ENCODE results near the gene GPR87.

Gene GPR87

DNA sequence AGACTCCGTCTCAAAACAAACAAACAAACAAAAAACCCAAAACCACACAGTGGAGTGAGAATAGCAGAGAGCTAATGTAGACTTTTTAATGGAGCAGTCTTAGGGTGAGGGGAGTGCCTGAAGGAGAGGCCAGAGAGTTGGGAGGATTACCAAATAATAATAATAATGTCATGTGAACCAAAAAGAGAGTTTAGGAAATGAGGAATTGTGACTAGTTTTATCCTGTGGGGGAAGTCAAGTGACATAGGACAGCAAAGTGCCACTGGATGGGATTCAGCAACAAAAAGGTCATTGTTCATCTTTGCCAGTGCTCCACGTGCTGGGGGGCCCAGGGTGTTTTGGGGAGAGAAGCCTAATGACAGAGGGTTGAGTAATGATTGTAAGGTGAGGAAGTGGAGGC, 12.9 kb downstream of the GPR87 start:
- Histone ChIP-seq H3K9me3 (ENCODE audit: control insufficient read depth, insufficient read depth, low read depth, low read length) (no peaks in the 10 kb centered on the region), H3K4me1 (ENCODE audit: control insufficient read depth, insufficient read depth, low read length) (peaks cover 35% of the 10 kb centered on the region), H3K36me3 (ENCODE audit: control insufficient read depth, insufficient read depth, low read length) (no peaks in the 10 kb centered on the region), H3K4me3 (ENCODE audit: low read depth, low read length) (no peak overlapping the region), H3K9ac (ENCODE audit: low read length) (no peak overlapping the region), H3K27ac (ENCODE audit: low read depth, low read length) (no peak overlapping the region), H3K27me3 (ENCODE audit: control insufficient read depth, insufficient read depth, low read length) (no peaks in the 10 kb centered on the region)

DNA sequence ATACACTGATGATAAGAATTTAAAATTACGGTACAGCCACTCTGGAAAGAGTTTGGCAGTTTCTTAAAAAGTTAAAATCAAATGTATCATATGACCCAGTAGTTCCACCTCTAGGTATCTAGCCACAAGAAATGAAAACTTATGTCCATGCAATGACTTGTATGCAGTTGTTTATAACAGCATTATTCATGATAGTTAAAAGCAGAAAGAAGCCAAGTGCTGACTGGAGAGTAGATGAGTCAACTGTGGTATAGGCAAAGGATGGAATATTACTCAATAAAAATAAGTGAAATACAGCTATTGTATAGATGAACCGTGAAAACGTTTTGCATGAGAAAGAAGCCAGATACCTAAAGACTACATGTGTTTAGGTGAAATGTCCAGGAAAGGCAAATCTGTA, 14.8 kb downstream of the GPR87 start:
- no peak overlapping the region for H3K27ac ChIP-seq (ENCODE audit: low read depth, low read length)
- H3K4me1 ChIP-seq (ENCODE audit: control insufficient read depth, insufficient read depth, low read length) = peaks cover 24% of the 10 kb centered on the region
- H3K9ac ChIP-seq (ENCODE audit: low read length) = no peak overlapping the region
- no peaks in the 10 kb centered on the region for H3K9me3 ChIP-seq (ENCODE audit: control insufficient read depth, insufficient read depth, low read depth, low read length)
- H3K4me3 ChIP-seq (ENCODE audit: low read depth, low read length) = no peak overlapping the region
- H3K27me3 ChIP-seq (ENCODE audit: control insufficient read depth, insufficient read depth, low read length) = no peaks in the 10 kb centered on the region
- H3K36me3 ChIP-seq (ENCODE audit: control insufficient read depth, insufficient read depth, low read length) = no peaks in the 10 kb centered on the region

DNA sequence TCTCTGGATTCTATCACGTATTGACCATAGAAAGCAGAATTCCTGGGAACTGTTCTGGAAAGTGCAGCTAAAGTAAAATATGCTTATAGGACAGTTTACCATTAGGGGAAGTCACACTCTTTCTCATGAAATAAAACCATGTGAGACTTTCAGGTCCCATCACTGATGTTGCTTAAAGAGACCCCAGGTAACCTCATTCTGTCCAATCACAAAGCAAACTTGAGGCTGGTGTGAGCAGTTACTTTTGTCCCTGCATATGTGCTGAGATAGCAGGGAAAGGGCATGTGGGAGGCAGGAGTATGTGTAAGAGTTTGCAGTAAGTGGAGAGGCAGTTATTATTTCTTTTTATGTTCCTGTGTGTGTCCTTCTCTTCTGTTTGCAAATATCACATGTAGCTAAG, 16.1 kb downstream of the GPR87 start:
- H3K4me1 ChIP-seq (ENCODE audit: control insufficient read depth, insufficient read depth, low read length) = peaks cover 11% of the 10 kb centered on the region
- no peak overlapping the region for H3K27ac ChIP-seq (ENCODE audit: low read depth, low read length)
- no peak overlapping the region for H3K9ac ChIP-seq (ENCODE audit: low read length)
- no peaks in the 10 kb centered on the region for H3K9me3 ChIP-seq (ENCODE audit: control insufficient read depth, insufficient read depth, low read depth, low read length)
- H3K36me3 ChIP-seq (ENCODE audit: control insufficient read depth, insufficient read depth, low read length) = no peaks in the 10 kb centered on the region
- no peaks in the 10 kb centered on the region for H3K27me3 ChIP-seq (ENCODE audit: control insufficient read depth, insufficient read depth, low read length)
- no peak overlapping the region for H3K4me3 ChIP-seq (ENCODE audit: low read depth, low read length)

DNA sequence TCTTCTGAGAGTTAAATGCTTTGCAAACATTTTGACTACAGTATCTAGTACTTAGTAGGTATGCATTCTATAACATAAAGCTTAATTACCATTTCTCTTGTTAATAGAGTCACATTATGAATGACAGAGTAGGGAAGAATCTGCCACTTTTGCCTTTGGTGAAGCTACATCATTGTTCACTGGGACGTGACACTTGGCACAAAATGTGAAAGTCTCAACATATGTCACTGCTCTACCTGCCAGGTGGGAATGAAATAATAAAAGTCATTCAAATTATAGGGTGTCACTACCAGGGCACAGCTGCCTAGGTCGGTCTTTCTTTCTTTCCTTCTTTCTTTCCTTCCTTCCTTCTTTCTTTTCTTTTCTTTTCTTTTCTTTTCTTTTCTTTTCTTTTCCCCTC, 17.6 kb downstream of the GPR87 start:
- Histone ChIP-seq H3K4me1 (ENCODE audit: control insufficient read depth, insufficient read depth, low read length) (no peaks in the 10 kb centered on the region), H3K27me3 (ENCODE audit: control insufficient read depth, insufficient read depth, low read length) (no peaks in the 10 kb centered on the region), H3K9ac (ENCODE audit: low read length) (no peak overlapping the region), H3K36me3 (ENCODE audit: control insufficient read depth, insufficient read depth, low read length) (no peaks in the 10 kb centered on the region), H3K9me3 (ENCODE audit: control insufficient read depth, insufficient read depth, low read depth, low read length) (no peaks in the 10 kb centered on the region), H3K27ac (ENCODE audit: low read depth, low read length) (no peak overlapping the region), H3K4me3 (ENCODE audit: low read depth, low read length) (no peak overlapping the region)

DNA sequence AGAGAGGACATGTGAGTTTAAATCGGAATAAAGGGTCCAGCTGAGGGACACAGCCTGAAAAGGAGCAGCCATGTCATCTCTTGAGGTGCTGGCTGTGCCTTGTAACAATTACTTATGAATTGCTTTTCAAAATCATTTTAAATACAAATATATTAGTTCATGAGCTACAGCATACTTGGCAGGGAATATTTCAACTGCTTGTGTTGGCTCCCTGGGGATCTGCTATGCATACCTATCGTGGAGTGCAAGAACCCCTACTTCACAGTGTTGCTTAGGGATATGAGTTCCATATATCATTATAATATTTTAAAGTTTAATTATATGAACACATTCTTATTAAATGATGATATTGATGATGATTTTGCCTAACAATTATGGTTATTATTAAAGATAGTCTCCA, 19.2 kb downstream of the GPR87 start:
- Histone ChIP-seq H3K4me3 (ENCODE audit: low read depth, low read length) (no peak overlapping the region), H3K9me3 (ENCODE audit: control insufficient read depth, insufficient read depth, low read depth, low read length) (no peaks in the 10 kb centered on the region), H3K9ac (ENCODE audit: low read length) (no peak overlapping the region), H3K27me3 (ENCODE audit: control insufficient read depth, insufficient read depth, low read length) (no peaks in the 10 kb centered on the region), H3K4me1 (ENCODE audit: control insufficient read depth, insufficient read depth, low read length) (no peaks in the 10 kb centered on the region), H3K36me3 (ENCODE audit: control insufficient read depth, insufficient read depth, low read length) (no peaks in the 10 kb centered on the region), H3K27ac (ENCODE audit: low read depth, low read length) (no peak overlapping the region)

DNA sequence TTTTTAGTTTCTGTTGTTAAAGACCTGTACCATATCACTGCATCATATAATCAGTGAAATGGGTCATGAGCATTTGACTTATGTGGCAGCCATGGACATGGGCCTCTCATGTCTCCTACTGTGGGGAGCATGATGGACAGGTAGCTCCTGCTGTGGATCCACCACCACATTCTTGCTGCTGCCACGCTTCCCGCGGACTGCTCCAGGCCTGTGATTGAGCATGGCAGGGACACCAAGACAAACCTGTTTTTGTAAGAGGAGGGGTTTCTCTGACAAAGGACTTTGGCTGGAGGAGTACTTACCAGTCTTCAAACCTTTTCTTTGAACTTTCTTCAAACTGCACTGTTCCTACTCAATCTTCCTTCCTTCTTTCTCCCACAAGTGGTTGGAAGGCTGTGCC, 20.4 kb downstream of the GPR87 start:
- no peaks in the 10 kb centered on the region for H3K4me1 ChIP-seq (ENCODE audit: control insufficient read depth, insufficient read depth, low read length)

DNA sequence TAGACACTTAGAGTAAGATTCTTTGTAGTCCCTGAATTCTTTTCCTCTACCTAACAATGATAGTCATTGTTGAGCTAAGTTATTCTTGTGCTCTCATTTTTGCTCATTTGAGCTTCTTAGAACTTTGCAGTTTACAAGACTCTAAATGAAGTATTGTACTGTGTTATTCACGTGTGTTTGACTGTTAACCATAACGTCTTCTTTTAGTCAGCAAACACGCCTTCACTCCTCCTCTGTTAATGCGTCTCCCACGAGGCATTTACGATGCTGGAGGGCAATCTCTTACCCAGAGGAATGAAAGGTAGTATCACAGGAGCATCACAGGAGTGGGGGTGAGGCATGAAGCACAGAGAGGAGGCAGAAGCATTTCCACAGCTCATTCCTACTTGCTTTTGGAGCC, 23.5 kb downstream of the GPR87 start:
- Histone ChIP-seq H3K9ac (ENCODE audit: low read length) (no peak overlapping the region), H3K27me3 (ENCODE audit: control insufficient read depth, insufficient read depth, low read length) (no peaks in the 10 kb centered on the region), H3K36me3 (ENCODE audit: control insufficient read depth, insufficient read depth, low read length) (no peaks in the 10 kb centered on the region), H3K27ac (ENCODE audit: low read depth, low read length) (no peak overlapping the region), H3K4me1 (ENCODE audit: control insufficient read depth, insufficient read depth, low read length) (no peaks in the 10 kb centered on the region), H3K4me3 (ENCODE audit: low read depth, low read length) (no peak overlapping the region), H3K9me3 (ENCODE audit: control insufficient read depth, insufficient read depth, low read depth, low read length) (no peaks in the 10 kb centered on the region)

More for the DNA sequence above, 20.4 kb downstream of the GPR87 start:
- Histone ChIP-seq H3K36me3 (ENCODE audit: control insufficient read depth, insufficient read depth, low read length) (no peaks in the 10 kb centered on the region), H3K4me3 (ENCODE audit: low read depth, low read length) (no peak overlapping the region), H3K27ac (ENCODE audit: low read depth, low read length) (no peak overlapping the region), H3K9me3 (ENCODE audit: control insufficient read depth, insufficient read depth, low read depth, low read length) (no peaks in the 10 kb centered on the region), H3K27me3 (ENCODE audit: control insufficient read depth, insufficient read depth, low read length) (no peaks in the 10 kb centered on the region), H3K9ac (ENCODE audit: low read length) (no peak overlapping the region)

DNA sequence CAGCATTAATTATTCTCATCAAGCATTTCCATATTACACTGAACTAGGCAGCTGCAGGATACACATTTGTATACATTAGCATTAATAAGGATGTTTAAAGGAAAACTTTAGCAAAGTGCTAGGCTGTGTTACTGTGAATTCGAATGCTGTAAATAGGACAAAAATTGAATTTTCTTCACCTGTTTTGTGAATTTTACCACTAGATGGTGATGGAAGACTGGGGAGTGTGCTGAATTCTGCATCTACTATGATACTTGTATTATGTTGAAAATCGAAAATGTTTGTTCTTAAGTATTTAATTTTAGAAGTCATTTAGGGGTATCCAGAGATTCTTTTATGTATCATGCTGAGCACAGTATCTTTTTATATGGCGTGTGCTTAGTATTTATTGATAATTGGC, 25.9 kb downstream of the GPR87 start:
- H3K4me1 ChIP-seq (ENCODE audit: control insufficient read depth, insufficient read depth, low read length) = no peaks in the 10 kb centered on the region
- H3K27ac ChIP-seq (ENCODE audit: low read depth, low read length) = no peak overlapping the region
- no peaks in the 10 kb centered on the region for H3K36me3 ChIP-seq (ENCODE audit: control insufficient read depth, insufficient read depth, low read length)
- H3K27me3 ChIP-seq (ENCODE audit: control insufficient read depth, insufficient read depth, low read length) = no peaks in the 10 kb centered on the region
- no peak overlapping the region for H3K9ac ChIP-seq (ENCODE audit: low read length)
- H3K9me3 ChIP-seq (ENCODE audit: control insufficient read depth, insufficient read depth, low read depth, low read length) = no peaks in the 10 kb centered on the region
- H3K4me3 ChIP-seq (ENCODE audit: low read depth, low read length) = no peak overlapping the region

DNA sequence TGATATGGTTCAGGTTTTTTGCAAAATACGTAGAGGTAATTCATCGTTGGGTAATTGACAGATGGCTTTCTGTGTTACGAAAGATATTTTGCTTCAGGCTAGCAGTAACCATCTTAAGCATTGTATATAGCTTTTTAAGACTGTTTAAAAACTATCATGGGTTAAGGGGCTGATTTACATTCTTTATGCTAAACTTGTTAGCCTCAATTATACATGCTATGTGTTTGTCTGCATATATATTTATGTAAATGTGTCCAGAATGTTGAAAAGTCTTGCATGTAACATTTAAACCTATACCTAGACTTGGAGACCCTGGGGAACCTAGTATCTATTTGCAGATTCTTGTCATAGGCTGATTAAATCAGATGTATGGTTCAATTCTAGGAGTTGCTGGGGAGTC, 27.2 kb downstream of the GPR87 start:
- no peak overlapping the region for H3K4me3 ChIP-seq (ENCODE audit: low read depth, low read length)
- H3K9me3 ChIP-seq (ENCODE audit: control insufficient read depth, insufficient read depth, low read depth, low read length) = no peaks in the 10 kb centered on the region
- no peak overlapping the region for H3K27ac ChIP-seq (ENCODE audit: low read depth, low read length)
- H3K27me3 ChIP-seq (ENCODE audit: control insufficient read depth, insufficient read depth, low read length) = no peaks in the 10 kb centered on the region
- no peak overlapping the region for H3K9ac ChIP-seq (ENCODE audit: low read length)
- no peaks in the 10 kb centered on the region for H3K36me3 ChIP-seq (ENCODE audit: control insufficient read depth, insufficient read depth, low read length)
- H3K4me1 ChIP-seq (ENCODE audit: control insufficient read depth, insufficient read depth, low read length) = no peaks in the 10 kb centered on the region

DNA sequence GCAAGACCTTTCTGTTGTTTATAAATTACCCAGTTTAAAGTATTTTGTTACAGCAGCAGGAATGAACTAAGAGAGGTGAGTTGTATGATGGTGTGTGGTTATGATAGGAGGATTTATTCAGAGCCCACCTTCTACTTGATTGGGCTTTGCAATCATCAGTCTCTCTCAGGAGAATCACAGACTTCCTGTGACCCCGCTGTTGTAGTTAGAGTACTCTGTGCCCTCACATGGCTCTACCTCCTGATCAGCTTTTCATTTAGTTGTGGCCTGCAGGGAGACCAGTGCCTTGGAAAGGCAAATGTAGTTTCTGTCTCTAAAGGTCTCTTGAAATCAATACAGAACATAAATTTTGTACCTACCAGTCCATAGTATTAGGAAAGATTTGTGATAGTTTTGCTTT, 30.7 kb downstream of the GPR87 start:
- Histone ChIP-seq H3K9me3 (ENCODE audit: control insufficient read depth, insufficient read depth, low read depth, low read length) (no peaks in the 10 kb centered on the region), H3K27ac (ENCODE audit: low read depth, low read length) (no peak overlapping the region), H3K36me3 (ENCODE audit: control insufficient read depth, insufficient read depth, low read length) (no peaks in the 10 kb centered on the region), H3K9ac (ENCODE audit: low read length) (no peak overlapping the region), H3K4me3 (ENCODE audit: low read depth, low read length) (no peak overlapping the region), H3K27me3 (ENCODE audit: control insufficient read depth, insufficient read depth, low read length) (no peaks in the 10 kb centered on the region), H3K4me1 (ENCODE audit: control insufficient read depth, insufficient read depth, low read length) (no peaks in the 10 kb centered on the region)

DNA sequence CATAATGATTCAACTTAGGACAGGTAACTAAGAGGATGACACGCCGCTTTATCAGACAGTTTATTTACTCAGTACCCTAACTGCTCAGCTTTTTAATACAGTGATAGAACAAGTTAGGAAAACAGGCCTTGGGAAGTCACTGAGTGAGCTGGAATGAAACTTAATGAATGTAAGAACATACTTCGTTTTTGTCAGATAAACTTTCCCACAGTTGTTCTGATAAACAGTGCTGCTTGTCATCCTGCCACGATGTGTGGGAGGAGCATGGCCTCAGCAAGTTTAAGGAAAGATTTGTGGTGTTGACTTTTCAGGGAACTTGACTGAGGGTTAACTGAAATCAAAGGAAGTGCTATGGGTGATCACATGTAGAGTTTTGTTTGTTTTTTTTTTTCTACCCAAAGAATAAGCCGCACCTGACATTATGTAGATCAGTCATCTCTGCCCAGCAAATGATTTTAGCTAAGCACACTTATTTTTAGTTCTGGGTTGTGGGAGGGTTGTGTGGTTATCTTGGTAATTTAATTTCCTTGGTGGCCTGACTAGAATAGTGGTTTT, 32.6 kb downstream of the GPR87 start:
- Histone ChIP-seq H3K27me3 (ENCODE audit: control insufficient read depth, insufficient read depth, low read length) (no peaks in the 10 kb centered on the region), H3K9me3 (ENCODE audit: control insufficient read depth, insufficient read depth, low read depth, low read length) (no peaks in the 10 kb centered on the region), H3K9ac (ENCODE audit: low read length) (no peak overlapping the region), H3K4me3 (ENCODE audit: low read depth, low read length) (no peak overlapping the region), H3K4me1 (ENCODE audit: control insufficient read depth, insufficient read depth, low read length) (no peaks in the 10 kb centered on the region), H3K36me3 (ENCODE audit: control insufficient read depth, insufficient read depth, low read length) (no peaks in the 10 kb centered on the region), H3K27ac (ENCODE audit: low read depth, low read length) (no peak overlapping the region)

DNA sequence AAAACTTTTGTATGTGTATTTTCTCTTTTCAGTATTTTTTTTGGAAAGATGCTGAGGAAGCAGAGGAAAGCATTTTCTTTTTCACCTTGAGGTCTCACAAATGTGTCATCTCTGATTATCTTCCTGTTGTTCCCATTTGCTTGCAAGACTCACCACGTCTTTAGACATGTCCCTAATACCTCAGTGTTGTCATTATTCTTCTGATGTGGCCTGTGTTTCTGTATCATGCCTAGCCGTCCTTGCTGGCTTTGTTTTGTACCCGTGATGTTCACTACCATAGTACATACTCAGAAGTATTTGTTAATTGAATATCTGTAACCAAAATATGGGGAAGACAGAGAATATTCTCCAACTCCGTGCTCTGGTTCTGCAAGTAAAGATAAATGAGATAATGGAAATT, 33.2 kb downstream of the GPR87 start:
- H3K36me3 ChIP-seq (ENCODE audit: control insufficient read depth, insufficient read depth, low read length) = no peaks in the 10 kb centered on the region
- H3K4me3 ChIP-seq (ENCODE audit: low read depth, low read length) = no peak overlapping the region
- H3K4me1 ChIP-seq (ENCODE audit: control insufficient read depth, insufficient read depth, low read length) = no peaks in the 10 kb centered on the region
- H3K9ac ChIP-seq (ENCODE audit: low read length) = no peak overlapping the region
- H3K9me3 ChIP-seq (ENCODE audit: control insufficient read depth, insufficient read depth, low read depth, low read length) = no peaks in the 10 kb centered on the region
- H3K27ac ChIP-seq (ENCODE audit: low read depth, low read length) = no peak overlapping the region
- no peaks in the 10 kb centered on the region for H3K27me3 ChIP-seq (ENCODE audit: control insufficient read depth, insufficient read depth, low read length)

Data from HUES6 (cell line).